Stimulated activated CD4-positive, alpha-beta T cell treated with anti-CD3 and anti-CD28 coated beads, Interleukin-12 subunit alpha, Interleukin-12 subunit beta, amount 100 ng/mL, for 4 hours (primary cell): ENCODE measurements around the gene HHIPL2.
"Not testable (repeated sequence)": the region's sequence is repeated elsewhere in the genome, so short reads cannot be mapped to it uniquely, and the experiment has no call there.

Experiments
- DNase-seq: peaks from one replicate; pipeline ENCODE4 v3.0.0-alpha.2; 2020

Gene HHIPL2

GRCh38 chr1:222539951-222540597, 7.8 kb downstream of the HHIPL2 start:
- DNase-seq = no peak

- DNase-seq = no peak
Measured at GRCh38 chr1:222535455-222535854, 12.4 kb downstream of the HHIPL2 start.

- DNase-seq = no peak
Measured at GRCh38 chr1:222530852-222531251, 17.1 kb downstream of the HHIPL2 start.

- DNase-seq = no peak
Measured at GRCh38 chr1:222529916-222530315, 18.0 kb downstream of the HHIPL2 start.

GRCh38 chr1:222529181-222529580, 18.7 kb downstream of the HHIPL2 start:
- DNase-seq = no peak

- no peak for DNase-seq
Measured at GRCh38 chr1:222525951-222526350, 22.0 kb downstream of the HHIPL2 start.

GRCh38 chr1:222523852-222524251, 24.1 kb downstream of the HHIPL2 start:
- no peak for DNase-seq

GRCh38 chr1:222522105-222522915, 25.6 kb downstream of the HHIPL2 start:
- no peak for DNase-seq

GRCh38 chr1:222521299-222522104, 26.4 kb downstream of the HHIPL2 start:
- no peak for DNase-seq

GRCh38 chr1:222489496-222489895, 58.4 kb downstream of the HHIPL2 start:
- DNase-seq = not testable (repeated sequence)

- DNase-seq = not testable (repeated sequence)
Measured at GRCh38 chr1:222487774-222488173, 60.1 kb downstream of the HHIPL2 start.

GRCh38 chr1:222484005-222484404, 63.9 kb downstream of the HHIPL2 start:
- not testable (repeated sequence) for DNase-seq

GRCh38 chr1:222479567-222479966, 68.3 kb downstream of the HHIPL2 start:
- not testable (repeated sequence) for DNase-seq

- not testable (repeated sequence) for DNase-seq
Measured at GRCh38 chr1:222476436-222476835, 71.5 kb downstream of the HHIPL2 start.

- not testable (repeated sequence) for DNase-seq
Measured at GRCh38 chr1:222473717-222474116, 74.2 kb downstream of the HHIPL2 start.

GRCh38 chr1:222472776-222473540, 74.9 kb downstream of the HHIPL2 start:
- DNase-seq = not testable (repeated sequence)
